IPS DF 6.9 (cell line): Measurements from ENCODE around the gene ZNF526.

Experiments
- DNase-seq: peaks from one replicate; pipeline ENCODE4 v3.0.0-alpha.2; 2013; ENCODE audit warnings: low read depth, low spot score
- H3K27ac ChIP-seq: one replicate; pipeline ENCODE4 v1.5.1; 2013; ENCODE audit warnings: low read length, control low read depth
- H3K27me3 ChIP-seq: 2 replicates; pipeline ENCODE4 v1.6.1; 2013; ENCODE audit warnings: mild to moderate bottlenecking, low read length; ENCODE audit not compliant: control insufficient read depth, insufficient read depth
- H3K36me3 ChIP-seq: 2 replicates; pipeline ENCODE4 v1.6.1; 2013; ENCODE audit warnings: low read length; ENCODE audit not compliant: control insufficient read depth, insufficient read depth
- H3K4me1 ChIP-seq: 2 replicates; pipeline ENCODE4 v1.6.1; 2013; ENCODE audit warnings: low read length; ENCODE audit not compliant: control insufficient read depth, insufficient read depth
- H3K4me3 ChIP-seq: 2 replicates; pipeline ENCODE4 v1.5.1; 2013; ENCODE audit warnings: mild to moderate bottlenecking, low read length
- H3K9me3 ChIP-seq: 2 replicates; pipeline ENCODE4 v1.6.1; 2013; ENCODE audit warnings: low read length, inconsistent platforms; ENCODE audit not compliant: control insufficient read depth, insufficient read depth
- WGBS: extraction: QIAGEN DNeasy Blood & Tissue Kit; methylation state at CpG from one replicate; pipeline ENCODE4 v1.1.7; 2013; ENCODE audit warnings: mixed read lengths, missing lambda C conversion rate; ENCODE audit not compliant: insufficient read length, insufficient coverage; 5-methylcytosine and 5-hydroxymethylcytosine counted together

The ZNF526 gene

GRCh38 chr19:42275103-42275502, 55.0 kb downstream of the ZNF526 start:
- Histone ChIP-seq H3K9me3 (no peaks in the 10 kb centered on the region), H3K27me3 (no peaks in the 10 kb centered on the region), H3K36me3 (peaks cover 12% of the 10 kb centered on the region; the same call in 1 of the 2 replicates), H3K27ac (no peak overlapping the region), H3K4me1 (no peaks in the 10 kb centered on the region), H3K4me3 (no peak overlapping the region)
- DNase-seq: no peak
- WGBS: no CpG with 5 or more reads among the region's 7 CpGs

- Histone ChIP-seq H3K27ac (no peak overlapping the region), H3K4me1 (no peaks in the 10 kb centered on the region), H3K27me3 (no peaks in the 10 kb centered on the region), H3K9me3 (no peaks in the 10 kb centered on the region), H3K4me3 (no peak overlapping the region), H3K36me3 (peaks cover 12% of the 10 kb centered on the region; the same call in 1 of the 2 replicates)
- no peak for DNase-seq
- WGBS: no CpG with 5 or more reads among the region's 3 CpGs
Measured at GRCh38 chr19:42275517-42275916, 55.4 kb downstream of the ZNF526 start.

GRCh38 chr19:42276284-42276683, 56.2 kb downstream of the ZNF526 start:
- no CpG with 5 or more reads among the region's 3 CpGs for WGBS
- Histone ChIP-seq H3K36me3 (peaks cover 12% of the 10 kb centered on the region; the same call in 1 of the 2 replicates), H3K4me1 (peaks cover 2% of the 10 kb centered on the region; the same call in 1 of the 2 replicates), H3K27me3 (no peaks in the 10 kb centered on the region), H3K27ac (no peak overlapping the region), H3K4me3 (no peak overlapping the region), H3K9me3 (no peaks in the 10 kb centered on the region)
- no peak for DNase-seq

DNA sequence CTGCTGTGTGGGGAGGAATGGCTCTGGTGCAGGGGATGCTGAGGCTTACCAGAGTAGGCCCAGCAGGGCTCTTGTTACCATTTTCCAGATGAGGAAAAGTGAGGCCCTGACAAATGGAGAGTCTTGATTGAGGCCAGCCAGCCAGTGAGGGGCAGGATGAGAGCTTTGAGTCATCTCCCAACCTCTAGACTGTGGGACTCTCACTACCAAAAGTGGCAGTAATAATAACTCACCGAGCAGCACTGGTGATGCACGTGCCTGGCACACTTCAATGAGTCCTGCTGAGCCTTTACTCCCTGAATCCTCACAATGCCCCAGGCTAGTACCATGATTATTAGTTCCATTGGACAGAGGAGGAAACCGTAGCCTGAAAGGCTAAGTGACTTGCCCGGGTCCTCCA, 56.7 kb downstream of the ZNF526 start:
- WGBS: no CpG with 5 or more reads among the region's 4 CpGs
- no peak for DNase-seq
- Histone ChIP-seq H3K27ac (no peak overlapping the region), H3K36me3 (peaks cover 12% of the 10 kb centered on the region; the same call in 1 of the 2 replicates), H3K9me3 (no peaks in the 10 kb centered on the region), H3K4me3 (no peak overlapping the region), H3K27me3 (no peaks in the 10 kb centered on the region), H3K4me1 (peaks cover 2% of the 10 kb centered on the region; the same call in 1 of the 2 replicates)
